Osteocyte (in vitro differentiated cells): ENCODE data around the gene DNTTIP2. TPM values are rescaled to one million over a fixed set of nuclear protein-coding genes. Genes with fewer than 3 reads are reported as not detected.

ENCODE experiments used
- DNase-seq: peaks from one replicate; pipeline ENCODE4 v3.0.0; 2021; ENCODE audit warnings: mixed read lengths; ENCODE audit not compliant: unreplicated experiment; ENCODE audit errors: extremely low spot score
- H3K27ac Mint-ChIP-seq: one replicate; pipeline ENCODE4 v1.8.0; 2021; ENCODE audit warnings: mild to moderate bottlenecking, mixed read lengths; ENCODE audit not compliant: unreplicated experiment
- H3K27me3 Mint-ChIP-seq: one replicate; pipeline ENCODE4 v1.8.0; 2021; ENCODE audit warnings: mixed read lengths; ENCODE audit not compliant: unreplicated experiment
- H3K36me3 Mint-ChIP-seq: one replicate; pipeline ENCODE4 v1.8.0; 2021; ENCODE audit warnings: mixed read lengths; ENCODE audit not compliant: unreplicated experiment
- H3K4me1 Mint-ChIP-seq: one replicate; pipeline ENCODE4 v1.8.0; 2021; ENCODE audit warnings: mixed read lengths; ENCODE audit not compliant: unreplicated experiment
- H3K4me3 Mint-ChIP-seq: one replicate; pipeline ENCODE4 v1.8.0; 2021; ENCODE audit warnings: mild to moderate bottlenecking, moderate library complexity, mixed read lengths; ENCODE audit not compliant: unreplicated experiment
- H3K9me3 Mint-ChIP-seq: one replicate; pipeline ENCODE4 v1.8.0; 2021; ENCODE audit warnings: mixed read lengths; ENCODE audit not compliant: unreplicated experiment
- total RNA-seq: library from RNA; stranded (reverse); gene quantifications from 2 replicates; pipeline ENCODE4 v1.2.1, GENCODE V29; 2021
- TF ChIP-seq, protein P1 (sequence below): fragments of 200-600 bp; sonication (generic); IDR thresholded peaks from 2 replicates; pipeline ENCODE4 v1.5.0; 2021; ENCODE audit warnings: antibody characterized with exemption, mild to moderate bottlenecking, moderate library complexity

The DNTTIP2 gene
- total RNA-seq, 1 donor from 2014 or later = 48.0 TPM

DNA sequence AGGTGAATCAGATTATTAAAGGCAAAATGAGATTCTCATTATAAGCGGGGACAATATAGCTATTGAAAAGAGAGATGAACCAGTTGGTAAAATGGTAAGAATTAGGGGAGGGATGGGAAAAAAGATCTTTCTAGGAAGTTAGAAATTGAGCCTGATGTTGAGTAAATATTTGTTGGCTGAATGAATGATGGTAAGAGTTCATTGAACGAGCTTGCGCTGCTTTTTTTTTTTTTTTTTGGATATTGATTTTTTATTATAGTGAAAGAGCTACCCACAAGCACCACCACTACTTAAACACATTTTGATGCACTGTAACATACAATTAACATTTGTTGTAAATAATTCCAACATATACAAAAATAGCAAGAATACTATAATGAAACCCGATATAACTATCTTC is 31.3 kb upstream of the DNTTIP2 start:
- Mint-ChIP-seq H3K4me1 (peaks cover 25% of the 10 kb centered on the region), H3K9me3 (no peaks in the 10 kb centered on the region), H3K27ac (peak overlapping the region; percentile 87), H3K27me3 (peaks cover 24% of the 10 kb centered on the region), H3K36me3 (no peaks in the 10 kb centered on the region), H3K4me3 (peak overlapping the region; percentile 78)
- DNase-seq = no peak
- TF ChIP-seq, protein P1, sequence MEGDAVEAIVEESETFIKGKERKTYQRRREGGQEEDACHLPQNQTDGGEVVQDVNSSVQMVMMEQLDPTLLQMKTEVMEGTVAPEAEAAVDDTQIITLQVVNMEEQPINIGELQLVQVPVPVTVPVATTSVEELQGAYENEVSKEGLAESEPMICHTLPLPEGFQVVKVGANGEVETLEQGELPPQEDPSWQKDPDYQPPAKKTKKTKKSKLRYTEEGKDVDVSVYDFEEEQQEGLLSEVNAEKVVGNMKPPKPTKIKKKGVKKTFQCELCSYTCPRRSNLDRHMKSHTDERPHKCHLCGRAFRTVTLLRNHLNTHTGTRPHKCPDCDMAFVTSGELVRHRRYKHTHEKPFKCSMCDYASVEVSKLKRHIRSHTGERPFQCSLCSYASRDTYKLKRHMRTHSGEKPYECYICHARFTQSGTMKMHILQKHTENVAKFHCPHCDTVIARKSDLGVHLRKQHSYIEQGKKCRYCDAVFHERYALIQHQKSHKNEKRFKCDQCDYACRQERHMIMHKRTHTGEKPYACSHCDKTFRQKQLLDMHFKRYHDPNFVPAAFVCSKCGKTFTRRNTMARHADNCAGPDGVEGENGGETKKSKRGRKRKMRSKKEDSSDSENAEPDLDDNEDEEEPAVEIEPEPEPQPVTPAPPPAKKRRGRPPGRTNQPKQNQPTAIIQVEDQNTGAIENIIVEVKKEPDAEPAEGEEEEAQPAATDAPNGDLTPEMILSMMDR = no peak

DNA sequence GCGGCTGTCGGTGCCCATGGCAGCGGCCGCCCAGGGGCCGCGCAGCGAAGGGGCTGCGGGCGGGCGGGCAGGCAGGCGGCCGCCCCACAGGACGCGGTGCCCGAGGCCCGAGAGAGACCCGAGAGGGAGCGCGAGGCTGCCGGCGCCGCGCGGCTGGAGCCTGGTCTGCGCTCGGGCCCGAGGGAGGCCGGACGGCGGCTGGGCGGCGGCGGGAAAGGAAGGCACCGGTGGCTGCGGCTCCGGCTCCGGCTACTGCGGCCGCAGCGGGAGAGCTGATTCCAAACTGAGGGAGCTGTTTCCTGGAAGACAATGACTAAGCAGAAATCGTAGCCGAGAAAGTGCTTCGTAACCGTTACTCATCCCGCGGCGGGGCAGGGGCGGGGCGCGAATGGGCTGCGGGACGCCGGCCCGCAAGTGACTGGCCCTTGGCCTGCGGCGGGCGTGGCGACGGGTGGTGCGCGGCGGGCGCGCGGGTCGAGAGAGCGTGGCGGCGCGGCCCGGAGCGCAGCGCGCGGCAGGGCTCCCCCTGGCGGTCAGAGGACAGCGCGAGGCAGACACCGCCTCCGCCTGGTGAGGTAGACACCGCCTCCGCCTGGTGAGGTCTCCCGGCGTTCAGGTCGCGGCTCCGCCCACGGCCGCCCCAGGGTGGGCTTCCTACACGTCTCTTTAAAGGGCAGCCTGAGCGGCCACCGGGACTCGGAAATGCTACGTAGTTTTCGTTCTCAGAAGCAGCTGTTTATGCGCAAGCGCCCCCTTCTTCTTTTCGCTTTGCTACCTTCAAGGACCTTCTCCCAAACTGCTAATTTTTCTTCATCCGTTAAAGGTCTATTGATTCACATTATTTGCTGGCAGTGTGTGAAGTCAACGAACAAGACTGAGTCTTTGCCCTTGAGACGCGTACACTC is 30.4 kb upstream of the DNTTIP2 start, which contains the start of gene GCLM:
Gene GCLM (minus strand): TSS at position 285 of the 905 bp plus-strand sequence. CDS start 267 bp downstream, at position 18.
- TF ChIP-seq, protein P1 = peak; percentile 98
- H3K9me3 Mint-ChIP-seq = no peaks in the 10 kb centered on the region
- H3K4me3 Mint-ChIP-seq = peak within 1 kb of the TSS; percentile 90
- no peaks in the 10 kb centered on the region for H3K36me3 Mint-ChIP-seq
- peak; percentile 97 for DNase-seq
- peaks cover 18% of the 10 kb centered on the region for H3K27me3 Mint-ChIP-seq
- peak within 1 kb of the TSS; percentile 87 for H3K27ac Mint-ChIP-seq
- peaks cover 28% of the 10 kb centered on the region for H3K4me1 Mint-ChIP-seq

DNA sequence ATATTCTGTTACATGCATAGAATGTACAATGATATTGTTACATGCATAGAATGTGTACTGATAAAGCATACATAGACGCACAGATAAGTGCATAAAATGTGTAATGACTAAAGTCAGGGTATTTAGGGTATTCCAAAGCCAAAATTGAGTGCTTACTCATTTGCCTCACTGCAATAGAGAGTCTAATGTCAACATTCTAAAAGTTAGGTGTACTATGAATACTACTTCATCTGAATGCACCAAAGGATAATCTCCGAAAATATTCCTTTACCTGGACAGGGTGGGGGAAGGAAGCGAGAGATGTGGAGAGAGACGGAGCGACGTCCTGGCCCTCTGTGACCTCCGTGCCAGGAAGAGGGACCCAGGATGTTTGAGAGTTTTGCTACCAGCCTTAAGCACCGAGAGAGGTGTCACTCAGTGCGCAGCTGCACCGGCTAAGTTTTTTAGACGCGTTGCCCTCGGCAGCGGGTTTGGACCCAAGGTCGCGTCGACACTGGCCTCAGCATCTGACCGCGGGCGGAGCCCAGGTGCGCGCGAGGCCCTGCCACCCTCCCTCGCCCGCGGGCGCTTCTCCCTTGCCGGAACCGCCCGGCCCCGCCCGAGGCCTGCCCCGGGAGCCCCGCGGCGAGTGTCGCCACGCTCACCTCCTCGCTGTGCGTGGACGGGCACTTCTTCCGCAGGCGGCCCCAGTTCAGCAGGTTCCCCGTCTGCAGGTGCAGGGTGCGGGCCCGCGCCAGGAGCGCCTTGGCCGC is 29.6 kb upstream of the DNTTIP2 start:
- Mint-ChIP-seq H3K27me3 (peaks cover 11% of the 10 kb centered on the region), H3K9me3 (no peaks in the 10 kb centered on the region), H3K4me3 (peak overlapping the region; percentile 90), H3K4me1 (peaks cover 36% of the 10 kb centered on the region), H3K36me3 (no peaks in the 10 kb centered on the region), H3K27ac (peak overlapping the region; percentile 81)
- TF ChIP-seq, protein P1 = no peak
- DNase-seq = no peak

DNA sequence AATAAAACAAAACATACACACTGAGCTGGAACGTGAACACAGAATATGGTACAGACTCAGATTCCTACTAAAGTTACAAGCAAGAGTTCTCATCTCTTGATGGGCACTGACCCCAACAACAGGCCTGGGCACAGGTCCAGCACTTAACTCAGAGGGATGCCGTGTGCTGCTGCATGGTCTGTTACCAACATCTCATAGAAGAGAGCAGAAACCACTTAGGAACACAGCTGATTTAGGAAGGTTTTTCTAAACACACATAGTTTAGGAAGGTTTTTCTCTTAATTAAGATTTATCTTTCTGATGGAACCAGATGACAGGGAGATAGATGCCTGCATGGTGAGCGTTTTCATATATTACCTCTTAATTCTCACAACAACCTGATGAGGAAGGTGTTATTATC is 28.7 kb upstream of the DNTTIP2 start:
- TF ChIP-seq, protein P1 = no peak

DNA sequence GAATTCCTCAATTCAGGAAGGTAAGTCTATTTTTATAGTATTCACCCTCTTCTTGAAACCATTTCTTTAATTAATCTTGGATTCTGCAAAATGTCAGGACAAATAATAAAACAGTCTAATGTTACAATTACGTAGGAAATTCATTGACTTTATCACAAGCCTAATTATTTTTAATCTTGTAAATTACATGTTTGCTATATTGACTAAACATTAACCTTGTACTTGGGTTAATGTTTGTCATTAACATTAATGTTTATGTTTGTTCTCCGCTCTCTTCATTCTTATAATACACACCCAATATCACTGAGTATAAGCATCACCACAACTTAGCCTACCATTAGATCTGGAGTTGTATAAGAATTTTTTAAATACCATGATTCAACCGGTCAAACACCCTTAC is 27.5 kb upstream of the DNTTIP2 start:
- no peak for DNase-seq
- Mint-ChIP-seq H3K9me3 (no peaks in the 10 kb centered on the region), H3K27ac (peak overlapping the region; percentile 81), H3K4me3 (peak overlapping the region; percentile 12), H3K4me1 (peaks cover 36% of the 10 kb centered on the region), H3K27me3 (no peaks in the 10 kb centered on the region), H3K36me3 (no peaks in the 10 kb centered on the region)
- TF ChIP-seq, protein P1 = no peak

More for the DNA sequence above, 28.7 kb upstream of the DNTTIP2 start:
- no peaks in the 10 kb centered on the region for H3K9me3 Mint-ChIP-seq
- peaks cover 5% of the 10 kb centered on the region for H3K27me3 Mint-ChIP-seq
- H3K4me1 Mint-ChIP-seq = peaks cover 36% of the 10 kb centered on the region
- no peaks in the 10 kb centered on the region for H3K36me3 Mint-ChIP-seq
- H3K4me3 Mint-ChIP-seq = peak overlapping the region; percentile 90
- DNase-seq = no peak
- H3K27ac Mint-ChIP-seq = peak overlapping the region; percentile 81
